Measurements from ENCODE around the gene ZNF628.

ZNF628 gene

DNA sequence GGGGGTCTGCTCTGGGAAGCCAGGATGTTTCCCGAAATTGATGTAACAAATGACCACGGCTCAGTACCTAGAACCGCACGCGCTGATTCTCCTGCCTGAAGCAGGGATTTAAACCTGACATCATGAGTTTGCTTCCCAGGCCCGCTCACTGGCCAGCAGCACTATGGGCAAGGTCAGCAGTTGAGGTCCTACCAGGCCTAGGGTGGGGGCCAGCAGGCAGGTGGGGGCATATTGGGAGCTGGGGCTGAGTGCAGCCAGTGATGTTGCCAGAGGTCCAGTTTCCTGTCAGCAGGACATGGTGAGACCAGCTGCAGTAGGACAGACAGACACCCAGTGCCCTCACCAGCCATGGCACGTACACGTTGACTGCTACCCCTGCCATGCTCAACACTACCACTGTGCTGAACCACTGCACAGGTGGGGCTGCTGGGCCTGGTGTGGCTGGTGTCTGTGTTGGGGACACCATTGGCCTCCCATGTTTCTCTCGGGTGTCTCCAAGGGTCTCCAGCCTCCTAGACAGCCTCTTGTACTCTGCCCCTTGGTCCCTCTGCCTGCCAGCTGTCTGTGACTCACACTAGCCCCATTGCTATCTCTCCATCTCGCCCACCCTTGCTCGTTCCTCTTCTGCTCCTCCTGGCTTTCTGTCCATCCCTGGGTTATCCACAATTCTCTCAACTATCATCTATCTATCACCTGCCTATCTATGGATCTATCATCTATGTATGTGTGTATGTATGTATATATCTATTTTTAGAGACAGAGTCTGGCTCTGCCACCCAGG lies 10.8 kb upstream of the ZNF628 start:
- intact Hi-C loops (cut with micrococcal nuclease): no loop called here
- Mint-ChIP-seq H3K27ac (peak overlapping the region; percentile 0), H3K4me3 (no peak overlapping the region), H3K36me3 (ENCODE audit: low read depth) (peaks cover 6% of the 10 kb centered on the region), H3K27me3 (peaks cover 19% of the 10 kb centered on the region), H3K4me1 (ENCODE audit: low read depth) (peaks cover 15% of the 10 kb centered on the region), H3K9me3 (no peaks in the 10 kb centered on the region)

- Mint-ChIP-seq H3K27me3 (peaks cover 19% of the 10 kb centered on the region), H3K36me3 (ENCODE audit: low read depth) (no peaks in the 10 kb centered on the region), H3K27ac (peak overlapping the region; percentile 0), H3K4me3 (no peak overlapping the region), H3K4me1 (ENCODE audit: low read depth) (peaks cover 10% of the 10 kb centered on the region), H3K9me3 (no peaks in the 10 kb centered on the region)
- intact Hi-C loops (cut with micrococcal nuclease): no loop called here
These were observed 10.2 kb upstream of the ZNF628 start for GRCh38 chr19:55466241-55466614.

DNA sequence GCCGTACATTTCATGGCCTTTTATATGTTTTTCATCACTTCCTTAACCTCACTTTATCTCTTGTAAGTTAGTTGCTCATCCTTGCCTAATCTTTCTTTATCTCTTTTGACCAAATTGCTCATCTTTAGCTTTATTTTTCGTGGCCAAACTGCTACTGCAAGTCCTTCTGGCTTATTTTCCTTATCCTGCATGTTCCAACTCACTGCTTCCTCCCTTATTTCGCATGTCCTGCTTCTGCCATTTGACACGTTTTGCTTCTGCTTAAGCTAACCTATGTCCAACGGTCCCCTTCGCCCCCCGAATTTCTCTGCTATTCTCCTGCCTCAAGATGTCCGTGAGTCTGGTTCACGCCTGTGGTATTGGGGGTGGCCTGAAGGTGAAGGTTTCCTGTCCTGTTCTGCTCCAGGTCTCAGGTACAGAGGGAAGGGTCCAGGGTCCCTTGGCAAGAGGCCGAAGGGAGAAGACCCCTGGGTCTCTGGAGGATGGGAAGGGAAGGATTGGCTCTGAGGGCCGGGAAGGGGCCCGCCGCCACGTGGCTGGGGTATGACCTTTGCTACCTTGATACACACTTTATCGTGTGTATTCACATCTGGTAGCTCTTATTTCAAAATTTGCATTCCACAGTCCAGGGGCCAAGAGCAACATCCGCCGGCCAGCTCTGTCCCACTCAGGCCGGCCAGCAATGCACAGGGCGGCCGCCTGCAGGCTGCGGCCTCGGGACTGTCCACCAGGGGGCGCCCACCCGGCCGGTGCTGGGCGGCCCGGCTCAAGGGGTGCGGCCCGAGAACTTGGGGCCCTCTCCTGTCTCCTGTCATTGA lies 9.0 kb upstream of the ZNF628 start:
- Mint-ChIP-seq H3K4me3 (no peak overlapping the region), H3K4me1 (ENCODE audit: low read depth) (peaks cover 6% of the 10 kb centered on the region), H3K27ac (peak overlapping the region; percentile 13), H3K36me3 (ENCODE audit: low read depth) (no peaks in the 10 kb centered on the region), H3K27me3 (peaks cover 19% of the 10 kb centered on the region), H3K9me3 (no peaks in the 10 kb centered on the region)
- intact Hi-C loops (cut with micrococcal nuclease): loop anchor here (1.0 kb wide), 1 partner anchor 36 kb away; no protein-coding TSS in a partner anchor

DNA sequence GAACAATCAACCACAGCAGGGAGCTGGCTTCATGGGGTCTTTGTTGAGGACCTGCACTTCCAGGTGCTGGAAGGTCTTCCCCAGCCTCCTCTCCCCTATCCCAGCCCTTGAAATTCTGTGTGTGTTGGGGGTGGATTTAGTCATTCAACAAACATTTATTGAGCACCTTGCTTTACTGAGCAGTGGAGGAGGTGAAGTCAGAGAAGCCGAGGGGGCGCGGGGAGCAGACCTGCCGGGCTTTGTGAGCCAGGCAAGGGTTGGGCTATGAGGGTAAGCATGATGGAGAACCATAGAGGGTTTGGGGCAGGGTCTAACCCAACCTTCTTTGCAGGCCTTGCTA lies 8.4 kb upstream of the ZNF628 start:
- Mint-ChIP-seq H3K27ac (no peak overlapping the region), H3K36me3 (ENCODE audit: low read depth) (no peaks in the 10 kb centered on the region), H3K4me1 (ENCODE audit: low read depth) (peaks cover 1% of the 10 kb centered on the region), H3K4me3 (no peak overlapping the region), H3K27me3 (peaks cover 17% of the 10 kb centered on the region), H3K9me3 (no peaks in the 10 kb centered on the region)
- intact Hi-C loops (cut with micrococcal nuclease): loop anchor here (1.0 kb wide), 1 partner anchor 35 kb away; no protein-coding TSS in a partner anchor

- no peaks in the 10 kb centered on the region for H3K36me3 Mint-ChIP-seq (ENCODE audit: low read depth)
- H3K27me3 Mint-ChIP-seq: peaks cover 7% of the 10 kb centered on the region
- H3K9me3 Mint-ChIP-seq: no peaks in the 10 kb centered on the region
- H3K4me3 Mint-ChIP-seq: no peak overlapping the region
- H3K27ac Mint-ChIP-seq: no peak overlapping the region
- intact Hi-C loops (cut with micrococcal nuclease): no loop called here
- H3K4me1 Mint-ChIP-seq (ENCODE audit: low read depth): peaks cover 7% of the 10 kb centered on the region
These were observed 5.2 kb upstream of the ZNF628 start for GRCh38 chr19:55471266-55471665.

- no peaks in the 10 kb centered on the region for H3K9me3 Mint-ChIP-seq
- intact Hi-C loops (cut with micrococcal nuclease): no loop called here
- no peak overlapping the region for H3K4me3 Mint-ChIP-seq
- H3K27me3 Mint-ChIP-seq: peaks cover under 1% of the 10 kb centered on the region
- H3K27ac Mint-ChIP-seq: no peak overlapping the region
- H3K36me3 Mint-ChIP-seq (ENCODE audit: low read depth): no peaks in the 10 kb centered on the region
- peaks cover 8% of the 10 kb centered on the region for H3K4me1 Mint-ChIP-seq (ENCODE audit: low read depth)
These were observed 4.0 kb upstream of the ZNF628 start for GRCh38 chr19:55472463-55472862.

DNA sequence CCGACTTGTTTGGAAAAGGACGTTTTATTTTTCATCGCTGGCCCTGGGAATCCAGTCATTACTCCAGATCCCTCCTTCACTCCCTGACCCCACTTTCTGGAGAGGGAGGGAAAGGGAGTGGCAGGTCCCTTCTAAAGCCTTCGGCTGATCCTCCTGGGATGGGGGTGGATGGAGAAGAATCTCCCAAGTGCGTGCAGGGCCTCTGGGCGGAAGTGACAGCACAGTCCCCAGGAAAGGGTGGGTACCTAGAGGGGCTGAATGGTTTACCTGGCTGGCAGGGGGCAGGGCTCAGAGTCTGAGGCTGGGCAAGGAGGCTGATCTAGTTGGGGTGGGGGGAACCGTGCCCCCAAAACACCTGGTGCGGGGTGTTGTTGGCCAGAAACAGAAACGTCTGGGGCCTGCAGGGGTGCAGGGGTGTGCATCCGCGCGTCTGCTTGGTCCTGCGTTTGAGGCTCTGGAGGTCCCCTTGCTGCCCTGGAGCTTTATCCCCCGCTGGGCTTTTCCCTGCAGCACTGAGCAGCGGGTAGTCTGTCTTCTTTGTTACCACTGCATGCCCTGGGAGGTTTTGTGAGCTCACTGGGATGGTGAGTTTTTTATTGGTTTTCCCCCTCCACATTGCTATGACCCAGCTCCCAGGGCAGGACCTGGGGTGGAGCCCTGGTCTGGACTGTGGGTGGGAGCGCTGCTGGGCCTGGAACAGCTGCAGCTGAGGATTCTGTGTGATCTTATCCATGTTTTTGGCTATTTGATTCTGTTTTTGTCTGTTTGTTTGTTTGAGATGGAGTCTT lies 3.0 kb upstream of the ZNF628 start:
- Mint-ChIP-seq H3K27ac (no peak overlapping the region), H3K4me1 (ENCODE audit: low read depth) (peaks cover 17% of the 10 kb centered on the region), H3K27me3 (no peaks in the 10 kb centered on the region), H3K9me3 (no peaks in the 10 kb centered on the region), H3K4me3 (no peak overlapping the region), H3K36me3 (ENCODE audit: low read depth) (peaks cover 6% of the 10 kb centered on the region)
- intact Hi-C loops (cut with micrococcal nuclease): no loop called here

GRCh38 chr19:55474269-55475265 lies 1.9 kb upstream of the ZNF628 start:
- no peak overlapping the region for H3K27ac Mint-ChIP-seq
- peaks cover 28% of the 10 kb centered on the region for H3K4me1 Mint-ChIP-seq (ENCODE audit: low read depth)
- peaks cover 7% of the 10 kb centered on the region for H3K36me3 Mint-ChIP-seq (ENCODE audit: low read depth)
- intact Hi-C loops (cut with micrococcal nuclease): no loop called here
- H3K27me3 Mint-ChIP-seq: no peaks in the 10 kb centered on the region
- no peaks in the 10 kb centered on the region for H3K9me3 Mint-ChIP-seq
- no peak overlapping the region for H3K4me3 Mint-ChIP-seq

DNA sequence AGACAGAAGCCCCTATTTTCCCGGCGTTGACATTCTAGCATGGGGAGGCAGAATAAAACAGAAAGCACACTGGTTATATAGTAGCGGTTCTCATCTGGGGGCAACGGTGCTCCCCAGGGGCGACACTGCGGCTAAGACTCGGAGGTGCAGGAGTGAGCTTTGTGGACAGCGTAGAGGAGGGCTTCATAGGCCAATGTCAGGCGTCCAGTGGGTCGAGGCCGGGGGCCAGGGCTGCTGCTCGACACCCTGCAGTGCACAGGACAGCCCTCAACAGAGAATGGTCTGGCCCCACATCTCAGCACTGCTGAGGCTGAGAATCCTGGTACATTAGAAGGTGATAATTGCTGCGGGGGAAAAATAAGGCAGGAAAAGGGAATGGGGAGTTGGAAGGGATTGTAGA lies 1.5 kb downstream of the ZNF628 start:
- Mint-ChIP-seq H3K9me3 (no peaks in the 10 kb centered on the region), H3K4me3 (peak overlapping the region; percentile 6), H3K27me3 (no peaks in the 10 kb centered on the region), H3K4me1 (ENCODE audit: low read depth) (peaks cover 33% of the 10 kb centered on the region), H3K36me3 (ENCODE audit: low read depth) (peaks cover 25% of the 10 kb centered on the region), H3K27ac (peak overlapping the region; percentile 90)
- intact Hi-C loops (cut with micrococcal nuclease): loop anchor here (2.0 kb wide), 1 partner anchor 121 kb away; the partner anchor contains the start of gene FIZ1

DNA sequence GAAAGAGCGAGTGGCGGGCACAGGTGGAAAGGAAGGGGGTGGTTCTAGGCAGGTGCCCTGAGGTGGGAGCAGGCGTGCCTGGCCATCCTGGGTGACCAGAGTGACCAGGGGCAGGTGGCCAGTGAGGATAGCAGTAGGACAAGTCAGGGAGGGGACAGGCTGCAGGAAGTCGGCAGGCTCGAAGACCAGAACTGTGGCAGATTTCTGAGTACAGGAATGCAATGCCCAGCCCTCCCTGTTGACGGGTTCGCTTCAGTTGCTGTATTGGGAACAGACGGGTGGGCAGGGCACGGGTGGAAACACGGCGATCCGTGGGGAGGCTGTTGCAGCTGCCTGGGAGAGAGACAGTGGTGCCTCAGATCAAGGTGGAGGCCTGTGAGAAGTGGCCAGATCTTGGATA lies 1.9 kb downstream of the ZNF628 start:
- H3K4me1 Mint-ChIP-seq (ENCODE audit: low read depth): peaks cover 33% of the 10 kb centered on the region
- no peaks in the 10 kb centered on the region for H3K9me3 Mint-ChIP-seq
- H3K27me3 Mint-ChIP-seq: no peaks in the 10 kb centered on the region
- peaks cover 30% of the 10 kb centered on the region for H3K36me3 Mint-ChIP-seq (ENCODE audit: low read depth)
- H3K4me3 Mint-ChIP-seq: no peak overlapping the region
- peak overlapping the region; percentile 90 for H3K27ac Mint-ChIP-seq
- intact Hi-C loops (cut with micrococcal nuclease): no loop called here

- H3K27me3 Mint-ChIP-seq: peaks cover 5% of the 10 kb centered on the region
- H3K27ac Mint-ChIP-seq: peak overlapping the region; percentile 4
- H3K36me3 Mint-ChIP-seq (ENCODE audit: low read depth): peaks cover 37% of the 10 kb centered on the region
- H3K4me3 Mint-ChIP-seq: no peak overlapping the region
- intact Hi-C loops (cut with micrococcal nuclease): no loop called here
- H3K9me3 Mint-ChIP-seq: no peaks in the 10 kb centered on the region
- peaks cover 33% of the 10 kb centered on the region for H3K4me1 Mint-ChIP-seq (ENCODE audit: low read depth)
These were observed 2.6 kb downstream of the ZNF628 start for GRCh38 chr19:55479045-55479444.

GRCh38 chr19:55479451-55480230 lies 3.2 kb downstream of the ZNF628 start:
- peaks cover 11% of the 10 kb centered on the region for H3K27me3 Mint-ChIP-seq
- intact Hi-C loops (cut with micrococcal nuclease): no loop called here
- no peak overlapping the region for H3K4me3 Mint-ChIP-seq
- peaks cover 40% of the 10 kb centered on the region for H3K36me3 Mint-ChIP-seq (ENCODE audit: low read depth)
- peak overlapping the region; percentile 4 for H3K27ac Mint-ChIP-seq
- H3K4me1 Mint-ChIP-seq (ENCODE audit: low read depth): peaks cover 39% of the 10 kb centered on the region
- H3K9me3 Mint-ChIP-seq: no peaks in the 10 kb centered on the region
